GM10266 (cell line): ENCODE measurements around the gene GDAP1L1.
"Not testable (repeated sequence)": the region's sequence is repeated elsewhere in the genome, so short reads cannot be mapped to it uniquely, and the experiment has no call there.

Source experiments
- DNase-seq: peaks from one replicate; pipeline ENCODE4 v3.0.0; 2012; ENCODE audit errors: extremely low spot score
- CTCF ChIP-seq: IDR thresholded peaks from 2 replicates; pipeline ENCODE4 v1.5.1; 2012; ENCODE audit warnings: mild to moderate bottlenecking, low read depth; ENCODE audit not compliant: control insufficient read depth, insufficient read depth; ENCODE audit errors: missing control alignments

The GDAP1L1 gene

GRCh38 chr20:44228465-44229258, 18.4 kb upstream of the GDAP1L1 start:
- DNase-seq, result no peak
- no peak for TF ChIP-seq CTCF

GRCh38 chr20:44231193-44231592, 15.9 kb upstream of the GDAP1L1 start:
- no peak for TF ChIP-seq CTCF
- no peak for DNase-seq

DNA sequence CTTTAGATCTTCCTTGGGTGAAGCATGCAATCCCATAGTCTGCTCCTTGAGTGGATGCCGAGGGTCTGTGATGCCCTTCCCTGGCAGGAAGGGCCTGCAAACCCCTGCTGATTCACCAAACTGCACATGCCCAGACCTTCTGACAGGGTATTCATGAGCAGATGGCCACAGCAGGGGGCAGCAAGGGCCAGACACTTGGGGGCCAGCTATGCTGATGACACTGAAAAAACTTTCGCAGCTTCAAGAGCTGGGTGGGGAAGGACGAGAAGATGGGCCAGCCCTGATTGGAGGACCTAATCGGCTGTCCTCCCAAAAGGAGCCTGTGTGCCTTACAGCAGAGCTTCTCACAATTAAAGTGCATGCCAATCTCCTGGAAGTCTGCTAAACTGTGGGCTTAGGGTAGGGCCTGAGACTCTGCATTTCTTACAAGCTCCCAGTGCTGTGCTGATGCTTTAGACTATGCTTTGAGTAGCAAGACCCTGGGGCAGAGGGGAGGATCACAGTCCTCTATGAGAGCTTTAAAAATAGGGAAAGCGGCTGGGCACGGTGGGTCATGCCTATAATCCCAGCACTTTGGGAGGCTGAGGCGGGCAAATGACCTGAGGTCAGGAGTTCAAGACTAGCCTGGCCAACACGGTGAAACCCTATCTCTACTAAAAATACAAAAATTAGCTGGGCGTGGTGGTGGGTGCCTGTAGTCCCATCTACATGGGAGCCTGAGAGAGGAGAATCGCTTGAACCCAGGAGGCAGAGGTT, 15.2 kb upstream of the GDAP1L1 start:
- no peak for DNase-seq
- TF ChIP-seq CTCF, result no peak

GRCh38 chr20:44232469-44232856, 14.6 kb upstream of the GDAP1L1 start:
- DNase-seq, result not testable (repeated sequence)

DNA sequence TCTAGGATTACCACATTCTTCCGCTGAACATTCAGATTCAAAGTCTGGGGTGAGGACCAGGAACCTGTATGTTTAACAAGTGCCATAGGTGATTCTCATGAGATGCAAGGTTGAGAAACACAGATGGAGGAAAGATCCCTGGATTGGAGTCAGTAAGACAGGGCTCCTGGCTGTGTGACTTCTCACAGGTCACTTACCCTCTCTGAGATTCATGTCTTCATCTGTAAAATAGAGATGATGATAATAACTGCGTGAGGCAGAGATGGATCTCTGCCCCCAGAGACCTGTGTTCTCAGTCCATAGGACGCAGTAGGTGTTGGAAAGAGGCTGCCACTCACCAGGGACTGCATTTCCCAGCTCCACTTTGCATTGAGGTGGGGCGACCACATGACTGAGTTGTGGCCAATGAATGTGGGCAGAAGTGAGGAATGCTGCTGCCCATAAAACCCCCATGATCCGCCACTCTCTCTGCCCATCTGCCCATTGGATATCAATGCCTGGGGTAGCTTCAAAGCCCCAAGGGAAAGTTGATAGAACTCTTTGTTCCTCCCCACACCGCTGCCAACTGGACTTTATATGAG, 13.6 kb upstream of the GDAP1L1 start:
- no peak for TF ChIP-seq CTCF
- DNase-seq, result no peak

DNA sequence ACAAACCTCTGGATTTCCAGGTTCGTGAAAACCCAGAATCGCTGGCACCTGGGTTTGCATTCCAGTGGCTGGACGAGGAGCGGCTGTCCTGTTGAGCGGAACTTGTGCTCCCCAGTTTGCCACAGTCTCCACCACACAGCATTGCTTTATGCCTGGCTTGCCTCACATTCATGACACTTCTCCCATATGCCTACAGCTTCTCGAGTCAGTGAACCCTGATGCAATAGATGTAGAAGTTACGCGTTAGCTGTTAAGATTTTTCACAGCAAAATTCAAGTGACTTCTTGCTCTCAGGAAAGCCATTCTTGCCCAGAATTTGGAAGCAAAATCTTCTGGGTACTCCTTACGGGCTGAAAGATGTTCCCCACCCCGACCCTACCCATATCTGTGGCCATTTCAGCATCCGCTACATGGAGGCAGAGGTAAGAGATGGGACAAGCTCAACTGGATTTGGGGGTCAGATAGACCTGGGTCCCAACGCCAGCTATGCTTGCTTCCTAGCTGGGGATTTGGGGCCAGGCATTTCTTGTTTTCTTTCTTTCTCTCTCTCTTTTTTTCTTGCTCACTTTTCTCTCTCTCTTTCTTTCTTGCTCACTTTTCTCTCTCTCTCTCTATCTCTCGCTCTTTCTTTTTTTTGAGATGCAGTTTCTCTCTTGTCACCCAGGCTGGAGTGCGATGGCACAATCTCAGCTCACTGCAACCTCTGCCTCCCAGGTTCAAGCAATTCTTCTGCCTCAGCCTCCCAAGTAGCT, 12.4 kb upstream of the GDAP1L1 start:
- DNase-seq, result no peak
- TF ChIP-seq CTCF, result no peak

DNA sequence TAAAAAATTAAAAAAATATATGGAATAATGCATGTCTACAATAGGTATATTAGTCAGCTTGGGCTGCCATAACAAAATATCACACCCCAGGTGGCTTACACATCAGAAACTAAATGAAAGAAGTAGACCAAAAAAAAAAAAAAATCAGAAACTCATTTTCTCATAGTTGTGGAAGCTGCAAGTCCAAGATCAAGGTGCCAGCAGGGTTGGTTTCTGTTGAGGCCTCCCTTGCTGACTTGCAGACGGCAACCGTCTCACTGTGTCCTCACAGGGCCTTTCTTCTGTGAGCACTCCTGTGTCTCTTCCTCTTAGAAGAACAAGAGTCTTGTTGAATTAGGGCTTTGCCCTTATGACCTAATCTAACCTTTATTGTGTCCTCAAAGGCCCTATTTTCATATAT, 11.4 kb upstream of the GDAP1L1 start:
- no peak for DNase-seq
- TF ChIP-seq CTCF, result no peak

- DNase-seq, result not testable (repeated sequence)
Measured at GRCh38 chr20:44236840-44237239, 10.3 kb upstream of the GDAP1L1 start.
